ENCODE results near the gene KIAA0513.

The KIAA0513 gene

DNA sequence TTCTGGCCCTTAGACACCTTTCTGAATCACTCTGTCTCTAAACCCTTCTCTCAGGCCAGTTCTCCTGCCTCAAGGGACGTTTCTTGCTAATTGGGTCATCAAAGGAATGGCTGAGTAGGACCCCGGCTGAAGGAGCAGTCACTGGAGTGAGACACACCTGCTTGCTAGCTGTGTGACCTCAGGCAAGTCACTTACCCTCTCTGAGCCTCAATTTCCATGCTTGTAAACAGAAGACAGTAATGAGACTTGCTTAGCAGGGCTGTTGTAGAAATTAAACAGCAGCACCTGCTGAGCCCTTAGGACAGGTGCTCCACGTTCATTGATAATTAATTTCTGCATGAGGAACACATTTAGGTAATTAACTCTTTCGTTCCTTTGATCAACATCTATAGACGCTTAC, 77.9 kb downstream of the KIAA0513 start:
- no peak overlapping the region for H3K27ac ChIP-seq (ENCODE audit: low read depth, low read length)
- no peaks in the 10 kb centered on the region for H3K27me3 ChIP-seq (ENCODE audit: control insufficient read depth, insufficient read depth, low read length)
- no peak overlapping the region for H3K4me3 ChIP-seq (ENCODE audit: low read depth, low read length)
- no peak overlapping the region for H3K9ac ChIP-seq (ENCODE audit: low read depth, low read length)
- no peaks in the 10 kb centered on the region for H3K36me3 ChIP-seq (ENCODE audit: control insufficient read depth, insufficient read depth, low read length)
- H3K4me1 ChIP-seq (ENCODE audit: control insufficient read depth, insufficient read depth, low read length): no peaks in the 10 kb centered on the region
- no peaks in the 10 kb centered on the region for H3K9me3 ChIP-seq (ENCODE audit: control insufficient read depth, insufficient read depth, low read length)

DNA sequence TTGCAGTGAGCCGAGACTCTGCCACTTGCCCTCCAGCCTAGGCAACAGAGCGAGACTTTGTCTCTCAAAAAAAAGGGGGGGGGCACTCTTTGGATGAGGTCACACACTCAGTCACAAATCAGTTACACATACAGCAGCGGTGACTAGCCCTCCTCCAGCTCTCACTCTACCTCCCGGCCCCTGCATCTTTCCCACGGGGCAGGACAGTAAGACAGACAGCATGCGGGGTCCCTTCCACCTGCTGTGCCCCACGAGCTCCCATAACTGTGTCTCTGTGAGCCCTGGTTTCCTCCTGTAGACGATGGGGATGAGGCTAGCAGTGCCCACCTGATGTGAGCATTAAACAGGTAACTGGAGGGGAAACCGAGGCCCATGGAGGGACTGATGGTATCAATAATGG, 79.5 kb downstream of the KIAA0513 start:
- Histone ChIP-seq H3K4me3 (ENCODE audit: low read depth, low read length) (no peak overlapping the region), H3K36me3 (ENCODE audit: control insufficient read depth, insufficient read depth, low read length) (no peaks in the 10 kb centered on the region), H3K27ac (ENCODE audit: low read depth, low read length) (no peak overlapping the region)

DNA sequence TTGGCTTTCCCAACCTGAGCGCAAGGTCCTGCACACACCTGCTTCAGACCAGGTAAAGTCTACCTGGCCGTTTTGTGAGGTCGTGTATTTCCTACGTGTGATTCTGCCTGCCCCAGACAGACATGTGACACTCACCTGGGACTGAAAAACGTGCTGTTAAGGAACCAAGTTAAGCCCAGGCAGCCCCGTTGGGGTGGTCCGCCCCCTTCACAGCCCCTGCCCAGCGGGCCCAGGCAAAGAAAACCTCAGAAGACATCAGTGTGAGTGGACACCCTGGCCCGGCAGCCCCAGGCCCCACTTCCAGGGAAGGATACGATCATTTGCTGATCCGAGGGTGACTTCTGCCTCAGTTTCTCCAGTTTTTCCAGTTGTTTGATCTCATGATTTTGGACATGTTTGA, 79.9 kb downstream of the KIAA0513 start:
- Histone ChIP-seq H3K36me3 (ENCODE audit: control insufficient read depth, insufficient read depth, low read length) (no peaks in the 10 kb centered on the region), H3K9me3 (ENCODE audit: control insufficient read depth, insufficient read depth, low read length) (no peaks in the 10 kb centered on the region), H3K27me3 (ENCODE audit: control insufficient read depth, insufficient read depth, low read length) (no peaks in the 10 kb centered on the region), H3K4me1 (ENCODE audit: control insufficient read depth, insufficient read depth, low read length) (no peaks in the 10 kb centered on the region), H3K9ac (ENCODE audit: low read depth, low read length) (no peak overlapping the region), H3K27ac (ENCODE audit: low read depth, low read length) (no peak overlapping the region), H3K4me3 (ENCODE audit: low read depth, low read length) (no peak overlapping the region)

More for the DNA sequence above, 79.5 kb downstream of the KIAA0513 start:
- H3K27me3 ChIP-seq (ENCODE audit: control insufficient read depth, insufficient read depth, low read length): no peaks in the 10 kb centered on the region
- no peaks in the 10 kb centered on the region for H3K4me1 ChIP-seq (ENCODE audit: control insufficient read depth, insufficient read depth, low read length)
- H3K9me3 ChIP-seq (ENCODE audit: control insufficient read depth, insufficient read depth, low read length): no peaks in the 10 kb centered on the region
- no peak overlapping the region for H3K9ac ChIP-seq (ENCODE audit: low read depth, low read length)

DNA sequence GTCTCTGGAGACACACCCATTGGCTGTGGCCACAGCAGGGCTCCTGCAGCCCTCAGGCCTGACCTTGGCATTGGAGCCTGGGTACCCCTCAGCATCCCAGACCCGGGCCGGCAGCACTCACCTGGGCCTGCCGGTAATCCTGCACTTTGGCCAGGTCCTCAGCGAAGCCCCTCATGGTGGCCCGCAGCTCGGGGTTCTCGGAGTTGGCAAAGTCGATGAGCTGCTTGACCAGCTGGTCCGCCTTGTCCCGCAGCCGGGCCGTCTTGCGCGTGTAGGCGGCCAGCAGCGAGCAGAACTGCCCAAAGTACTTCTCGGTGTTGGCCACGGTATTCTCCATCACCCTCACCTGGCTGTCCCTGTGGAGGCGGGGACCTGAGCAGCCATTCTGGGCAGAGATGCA, 82.5 kb downstream of the KIAA0513 start:
- H3K9ac ChIP-seq (ENCODE audit: low read depth, low read length): no peak overlapping the region
- no peak overlapping the region for H3K27ac ChIP-seq (ENCODE audit: low read depth, low read length)
- no peaks in the 10 kb centered on the region for H3K9me3 ChIP-seq (ENCODE audit: control insufficient read depth, insufficient read depth, low read length)
- H3K4me3 ChIP-seq (ENCODE audit: low read depth, low read length): no peak overlapping the region
- H3K36me3 ChIP-seq (ENCODE audit: control insufficient read depth, insufficient read depth, low read length): no peaks in the 10 kb centered on the region
- peaks cover 4% of the 10 kb centered on the region; the same call in 1 of the 2 replicates for H3K4me1 ChIP-seq (ENCODE audit: control insufficient read depth, insufficient read depth, low read length)
- H3K27me3 ChIP-seq (ENCODE audit: control insufficient read depth, insufficient read depth, low read length): no peaks in the 10 kb centered on the region

DNA sequence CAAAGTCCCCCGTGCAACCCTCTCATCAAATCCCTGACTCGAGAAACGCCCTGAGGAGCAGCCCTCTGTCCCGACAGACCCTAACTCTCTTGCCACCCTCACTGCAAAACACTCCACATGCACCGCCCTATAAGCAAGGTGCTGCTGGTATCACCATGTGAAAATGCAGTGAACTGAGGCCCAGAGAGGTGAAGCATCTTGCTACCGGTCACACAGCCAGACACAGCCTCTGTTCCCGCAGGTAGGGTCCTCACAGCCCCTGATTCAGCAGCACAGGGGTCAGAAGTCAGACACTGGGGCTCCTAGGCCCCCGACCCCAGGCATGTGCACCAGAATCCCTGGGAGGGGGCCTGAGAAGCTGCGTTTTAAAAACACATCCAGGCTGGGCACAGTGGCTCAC, 83.6 kb downstream of the KIAA0513 start:
- no peak overlapping the region for H3K27ac ChIP-seq (ENCODE audit: low read depth, low read length)
- no peak overlapping the region for H3K9ac ChIP-seq (ENCODE audit: low read depth, low read length)
- H3K4me1 ChIP-seq (ENCODE audit: control insufficient read depth, insufficient read depth, low read length): peaks cover 4% of the 10 kb centered on the region; the same call in 1 of the 2 replicates

DNA sequence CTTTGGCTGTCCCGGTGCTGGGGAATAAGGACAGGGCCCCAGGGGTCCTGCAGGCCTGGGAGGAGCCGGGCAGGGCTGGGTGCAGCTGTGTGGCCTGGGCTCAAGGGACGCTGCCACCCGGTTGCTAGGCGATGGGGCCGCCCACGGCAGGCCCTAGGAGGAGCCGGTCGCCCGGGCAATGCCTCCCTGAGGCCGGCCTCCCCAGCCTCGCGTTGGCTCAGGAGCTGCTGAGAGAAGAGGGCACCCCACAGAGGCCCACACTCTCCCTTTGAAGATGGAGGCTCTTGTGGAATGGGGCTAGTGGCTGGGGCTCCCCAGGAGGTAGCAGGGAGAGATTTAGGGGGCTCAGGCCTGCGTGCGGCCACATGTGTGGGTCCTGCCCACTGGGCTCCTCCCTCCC, 84.8 kb downstream of the KIAA0513 start, which contains the start of gene CIBAR2:
TSS of gene CIBAR2 (minus strand) at position 109 of the 400 bp plus-strand sequence. CDS start 120 bp downstream, outside the sequence.
- peaks cover 4% of the 10 kb centered on the region; the same call in 1 of the 2 replicates for H3K4me1 ChIP-seq (ENCODE audit: control insufficient read depth, insufficient read depth, low read length)
- no peak within 1 kb of the TSS for H3K27ac ChIP-seq (ENCODE audit: low read depth, low read length)
- H3K36me3 ChIP-seq (ENCODE audit: control insufficient read depth, insufficient read depth, low read length): no peaks in the 10 kb centered on the region
- H3K27me3 ChIP-seq (ENCODE audit: control insufficient read depth, insufficient read depth, low read length): no peaks in the 10 kb centered on the region
- H3K9ac ChIP-seq (ENCODE audit: low read depth, low read length): no peak within 1 kb of the TSS
- H3K9me3 ChIP-seq (ENCODE audit: control insufficient read depth, insufficient read depth, low read length): no peaks in the 10 kb centered on the region
- no peak within 1 kb of the TSS for H3K4me3 ChIP-seq (ENCODE audit: low read depth, low read length)

More for the DNA sequence above, 83.6 kb downstream of the KIAA0513 start:
- H3K36me3 ChIP-seq (ENCODE audit: control insufficient read depth, insufficient read depth, low read length): no peaks in the 10 kb centered on the region
- no peaks in the 10 kb centered on the region for H3K27me3 ChIP-seq (ENCODE audit: control insufficient read depth, insufficient read depth, low read length)
- no peak overlapping the region for H3K4me3 ChIP-seq (ENCODE audit: low read depth, low read length)
- H3K9me3 ChIP-seq (ENCODE audit: control insufficient read depth, insufficient read depth, low read length): no peaks in the 10 kb centered on the region

DNA sequence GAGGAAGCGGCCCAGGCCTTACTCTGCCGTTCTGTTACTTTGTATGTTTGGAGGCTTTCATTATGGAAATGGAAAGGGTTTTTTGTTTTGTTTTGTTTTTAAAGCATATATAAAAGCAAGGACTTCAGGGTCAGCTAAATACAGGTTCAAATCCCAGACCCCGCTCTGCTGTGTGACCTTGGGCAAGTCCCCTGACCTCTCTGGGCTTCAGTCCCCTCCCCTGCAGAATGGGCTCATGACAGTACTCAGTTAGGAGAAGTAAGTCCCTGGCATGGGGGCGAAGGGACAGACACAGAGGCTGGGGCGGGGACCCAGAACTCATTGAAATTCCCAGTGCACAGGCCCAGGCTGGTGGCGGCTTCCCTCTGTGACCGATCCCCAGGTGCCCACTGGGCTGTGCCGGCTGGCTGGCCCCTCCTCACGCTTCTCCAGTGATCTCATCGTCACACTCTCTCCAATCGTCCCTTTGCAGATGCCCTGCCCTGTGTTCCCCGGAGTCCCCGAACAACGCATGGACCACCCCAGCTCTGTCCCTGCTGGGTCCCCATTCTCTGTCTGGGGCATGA, 85.7 kb downstream of the KIAA0513 start:
- H3K27ac ChIP-seq (ENCODE audit: low read depth, low read length): no peak overlapping the region
- no peaks in the 10 kb centered on the region for H3K36me3 ChIP-seq (ENCODE audit: control insufficient read depth, insufficient read depth, low read length)
- H3K4me1 ChIP-seq (ENCODE audit: control insufficient read depth, insufficient read depth, low read length): peaks cover 4% of the 10 kb centered on the region; the same call in 1 of the 2 replicates
- no peak overlapping the region for H3K9ac ChIP-seq (ENCODE audit: low read depth, low read length)
- no peaks in the 10 kb centered on the region for H3K9me3 ChIP-seq (ENCODE audit: control insufficient read depth, insufficient read depth, low read length)
- H3K4me3 ChIP-seq (ENCODE audit: low read depth, low read length): no peak overlapping the region
- no peaks in the 10 kb centered on the region for H3K27me3 ChIP-seq (ENCODE audit: control insufficient read depth, insufficient read depth, low read length)

DNA sequence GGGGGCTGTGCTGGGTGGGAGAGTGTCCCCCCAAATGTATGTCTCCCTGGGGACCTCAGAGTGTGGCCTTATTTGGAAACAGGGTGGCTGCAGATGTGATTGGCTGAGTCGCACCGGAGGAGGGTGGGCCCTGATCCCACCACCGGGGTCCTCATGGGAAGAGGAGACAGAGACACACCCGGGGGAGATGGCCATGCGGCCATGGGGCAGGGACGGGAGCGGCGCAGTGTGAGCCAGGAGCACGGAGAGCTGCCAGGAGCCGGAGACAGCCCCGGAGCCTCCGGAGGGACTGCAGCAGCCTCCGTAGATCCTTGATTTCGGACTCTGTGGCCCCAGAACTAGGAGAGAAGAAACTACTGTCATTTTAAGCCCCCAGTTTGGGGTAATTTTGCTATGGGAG, 86.3 kb downstream of the KIAA0513 start:
- no peak overlapping the region for H3K9ac ChIP-seq (ENCODE audit: low read depth, low read length)
- H3K27ac ChIP-seq (ENCODE audit: low read depth, low read length): no peak overlapping the region
- no peaks in the 10 kb centered on the region for H3K9me3 ChIP-seq (ENCODE audit: control insufficient read depth, insufficient read depth, low read length)
- peaks cover 4% of the 10 kb centered on the region; the same call in 1 of the 2 replicates for H3K4me1 ChIP-seq (ENCODE audit: control insufficient read depth, insufficient read depth, low read length)
- H3K27me3 ChIP-seq (ENCODE audit: control insufficient read depth, insufficient read depth, low read length): no peaks in the 10 kb centered on the region
- no peaks in the 10 kb centered on the region for H3K36me3 ChIP-seq (ENCODE audit: control insufficient read depth, insufficient read depth, low read length)
- no peak overlapping the region for H3K4me3 ChIP-seq (ENCODE audit: low read depth, low read length)

DNA sequence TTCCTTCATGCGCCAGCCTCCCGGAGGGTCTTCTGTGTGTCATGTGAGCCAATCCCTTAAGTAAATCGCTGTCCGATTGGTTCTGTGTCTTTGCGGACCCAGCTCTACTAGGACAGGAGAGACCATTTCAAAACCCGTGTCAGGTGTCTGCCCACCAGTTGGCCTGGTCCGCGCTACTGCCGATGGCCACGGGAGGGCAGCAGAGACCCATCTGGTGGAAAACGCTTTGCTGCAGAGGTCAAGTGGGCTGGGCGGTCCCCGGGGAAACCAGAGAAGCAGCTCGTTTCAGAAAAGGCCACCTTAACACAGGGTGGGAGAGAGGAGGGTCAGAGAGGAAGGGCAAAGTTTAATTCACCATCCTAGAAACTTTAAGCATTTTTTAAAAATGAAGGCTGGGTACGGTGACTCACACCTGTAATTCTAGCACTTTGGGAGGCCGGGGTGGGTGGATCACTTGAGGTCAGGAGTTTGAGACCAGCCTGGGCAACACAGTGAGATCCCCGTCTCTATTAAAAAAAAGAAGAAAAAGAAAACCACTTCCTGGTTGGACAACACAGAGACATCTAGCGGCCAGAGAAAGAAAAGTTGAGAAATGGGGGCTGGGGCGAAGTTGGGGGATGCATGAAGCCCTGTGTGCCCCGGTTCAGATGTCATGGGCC, 87.4 kb downstream of the KIAA0513 start:
- Histone ChIP-seq H3K4me3 (ENCODE audit: low read depth, low read length) (no peak overlapping the region), H3K27ac (ENCODE audit: low read depth, low read length) (no peak overlapping the region), H3K4me1 (ENCODE audit: control insufficient read depth, insufficient read depth, low read length) (peaks cover 4% of the 10 kb centered on the region; the same call in 1 of the 2 replicates), H3K9ac (ENCODE audit: low read depth, low read length) (no peak overlapping the region), H3K9me3 (ENCODE audit: control insufficient read depth, insufficient read depth, low read length) (no peaks in the 10 kb centered on the region), H3K27me3 (ENCODE audit: control insufficient read depth, insufficient read depth, low read length) (no peaks in the 10 kb centered on the region), H3K36me3 (ENCODE audit: control insufficient read depth, insufficient read depth, low read length) (no peaks in the 10 kb centered on the region)

DNA sequence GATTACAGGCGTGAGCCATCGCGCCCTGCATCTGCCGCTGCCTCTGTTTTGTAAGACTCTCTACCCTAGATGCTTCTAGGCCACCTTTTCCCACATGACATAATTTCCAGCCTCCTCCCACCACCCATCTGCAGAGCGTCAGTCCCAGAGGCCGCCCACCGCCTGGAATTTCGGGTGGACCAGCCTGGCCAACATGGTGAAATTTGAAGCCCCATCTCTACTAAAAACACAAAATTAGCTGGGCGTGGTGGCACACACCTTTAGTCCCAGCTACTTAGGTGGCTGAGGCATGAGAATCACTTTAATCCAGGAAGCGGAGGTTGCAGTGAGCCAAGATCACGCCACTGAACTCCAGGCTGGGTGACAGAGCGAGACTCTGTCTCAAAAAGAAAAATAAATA, 89.8 kb downstream of the KIAA0513 start:
- Histone ChIP-seq H3K9ac (ENCODE audit: low read depth, low read length) (no peak overlapping the region), H3K27me3 (ENCODE audit: control insufficient read depth, insufficient read depth, low read length) (no peaks in the 10 kb centered on the region), H3K9me3 (ENCODE audit: control insufficient read depth, insufficient read depth, low read length) (no peaks in the 10 kb centered on the region), H3K4me1 (ENCODE audit: control insufficient read depth, insufficient read depth, low read length) (peaks cover 4% of the 10 kb centered on the region; the same call in 1 of the 2 replicates), H3K27ac (ENCODE audit: low read depth, low read length) (no peak overlapping the region), H3K4me3 (ENCODE audit: low read depth, low read length) (no peak overlapping the region), H3K36me3 (ENCODE audit: control insufficient read depth, insufficient read depth, low read length) (no peaks in the 10 kb centered on the region)

DNA sequence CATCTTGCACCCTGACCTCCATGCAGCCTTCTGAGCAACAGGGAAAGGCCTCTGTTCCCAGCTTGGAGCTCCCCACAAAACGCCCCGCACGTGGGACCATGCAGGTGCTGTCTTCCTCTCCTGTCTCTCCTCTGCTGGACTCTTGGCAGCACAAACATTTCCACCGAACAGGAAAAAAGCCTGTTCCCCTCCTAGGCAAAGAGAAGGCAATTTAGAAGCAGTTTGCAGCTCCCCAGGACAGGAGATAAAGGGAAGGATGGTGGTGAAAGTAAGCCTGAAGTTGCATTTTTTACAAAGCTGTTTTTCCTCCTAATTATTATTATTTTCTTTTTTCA, 92.4 kb downstream of the KIAA0513 start:
- H3K9ac ChIP-seq (ENCODE audit: low read depth, low read length): no peak overlapping the region
- H3K27ac ChIP-seq (ENCODE audit: low read depth, low read length): no peak overlapping the region
- no peaks in the 10 kb centered on the region for H3K27me3 ChIP-seq (ENCODE audit: control insufficient read depth, insufficient read depth, low read length)
- H3K36me3 ChIP-seq (ENCODE audit: control insufficient read depth, insufficient read depth, low read length): no peaks in the 10 kb centered on the region
- H3K4me3 ChIP-seq (ENCODE audit: low read depth, low read length): no peak overlapping the region
- H3K9me3 ChIP-seq (ENCODE audit: control insufficient read depth, insufficient read depth, low read length): no peaks in the 10 kb centered on the region
- H3K4me1 ChIP-seq (ENCODE audit: control insufficient read depth, insufficient read depth, low read length): no peaks in the 10 kb centered on the region; the same call in 1 of the 2 replicates
